Chondrocyte (in vitro differentiated cells): ENCODE measurements around the gene DSG4. TPM values are rescaled to one million over a fixed set of nuclear protein-coding genes. Genes with fewer than 3 reads are reported as not detected.

Source experiments
- DNase-seq: peaks from one replicate; pipeline ENCODE4 v3.0.0; 2021; ENCODE audit warnings: mixed read lengths, low spot score
- H3K27ac Mint-ChIP-seq: one replicate; pipeline ENCODE4 v1.8.0; 2021; ENCODE audit warnings: mild to moderate bottlenecking, moderate library complexity, mixed read lengths; ENCODE audit not compliant: unreplicated experiment
- H3K27me3 Mint-ChIP-seq: 2 replicates; pipeline ENCODE4 v1.8.0; 2021; ENCODE audit warnings: low read depth, mixed read lengths
- H3K36me3 Mint-ChIP-seq: 2 replicates; pipeline ENCODE4 v1.8.0; 2021; ENCODE audit warnings: low read depth, mixed read lengths
- H3K4me1 Mint-ChIP-seq: 2 replicates; pipeline ENCODE4 v1.8.0; 2021; ENCODE audit warnings: low read depth, mild to moderate bottlenecking, mixed read lengths
- H3K4me3 Mint-ChIP-seq: one replicate; pipeline ENCODE4 v1.8.0; 2021; ENCODE audit warnings: mild to moderate bottlenecking, moderate library complexity, mixed read lengths; ENCODE audit not compliant: unreplicated experiment
- H3K9me3 Mint-ChIP-seq: 2 replicates; pipeline ENCODE4 v1.8.0; 2021; ENCODE audit warnings: low read depth, mixed read lengths
- CTCF ChIP-seq: fragments of 200-600 bp; sonication (generic); IDR thresholded peaks from 2 replicates; pipeline ENCODE4 v1.5.0; 2021; ENCODE audit warnings: antibody characterized with exemption, mild to moderate bottlenecking, moderate library complexity
- total RNA-seq: library from RNA; stranded (reverse); gene quantifications from 3 replicates; pipeline ENCODE4 v1.2.1, GENCODE V29; 2021

The DSG4 gene
- total RNA-seq, 1 donor from 2014 or later: not detected

GRCh38 chr18:31451625-31452024, 75.0 kb downstream of the DSG4 start:
- TF ChIP-seq CTCF: no peak

DNA sequence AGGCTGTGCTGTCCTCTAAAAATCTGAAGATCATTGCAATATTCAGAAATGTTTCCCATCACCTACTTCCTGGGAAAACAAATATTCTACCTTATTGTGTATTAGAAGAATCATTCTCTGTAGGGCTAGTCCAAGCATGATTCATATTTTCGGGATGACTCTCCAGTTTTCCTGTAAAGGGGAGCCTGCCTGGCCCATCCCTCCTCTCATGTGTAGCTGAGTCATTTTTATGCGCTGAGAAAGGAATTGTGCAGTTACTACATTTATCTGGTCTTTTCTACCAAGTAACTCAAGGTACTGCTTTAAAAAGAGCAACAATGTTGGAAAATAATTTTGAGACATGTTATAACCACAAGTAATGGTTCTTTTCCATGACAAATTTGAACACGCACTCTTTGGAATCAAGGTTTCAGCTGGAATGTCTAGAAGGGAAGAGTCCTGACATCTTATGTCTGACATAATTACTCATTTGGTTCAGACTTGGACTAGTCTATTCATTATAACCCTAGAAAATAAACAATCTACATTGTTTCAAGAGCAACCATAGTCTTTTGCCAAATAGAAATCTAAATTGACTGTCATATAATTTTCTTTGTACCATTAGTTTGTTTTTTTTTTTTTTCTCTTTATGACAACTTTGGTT, 77.6 kb downstream of the DSG4 start:
- Mint-ChIP-seq H3K4me1 (peaks cover 5% of the 10 kb centered on the region), H3K27me3 (peaks cover 3% of the 10 kb centered on the region), H3K9me3 (no peaks in the 10 kb centered on the region), H3K4me3 (no peak overlapping the region), H3K36me3 (no peaks in the 10 kb centered on the region), H3K27ac (peak overlapping the region; percentile 47)
- no peak for TF ChIP-seq CTCF
- DNase-seq: no peak

More at GRCh38 chr18:31451625-31452024, 75.0 kb downstream of the DSG4 start:
- no peaks in the 10 kb centered on the region for H3K27me3 Mint-ChIP-seq
- H3K27ac Mint-ChIP-seq: no peak overlapping the region
- no peaks in the 10 kb centered on the region for H3K36me3 Mint-ChIP-seq
- no peaks in the 10 kb centered on the region for H3K9me3 Mint-ChIP-seq
- peaks cover 5% of the 10 kb centered on the region for H3K4me1 Mint-ChIP-seq
- no peak for DNase-seq
- no peak overlapping the region for H3K4me3 Mint-ChIP-seq

Other genes starting within 250 kb of the DSG4 start
- gene DSC1, start 213.9 kb upstream of the DSG4 start, total RNA-seq: not detected in 3 replicates
- not detected in 3 replicates for gene DSG1, start 58.6 kb upstream of the DSG4 start, total RNA-seq
- not detected in 3 replicates for gene DSG3, start 71.0 kb downstream of the DSG4 start, total RNA-seq
- gene DSG2, start 121.4 kb downstream of the DSG4 start, total RNA-seq: 16.1 to 45.0 TPM (median 43.7 TPM) in 3 replicates
- gene TTR, start 215.1 kb downstream of the DSG4 start, total RNA-seq: not detected in 3 replicates